Activated T-helper 1 cell treated with anti-CD3 and anti-CD28 coated beads, Interleukin-12 subunit alpha, Interleukin-12 subunit beta, Interleukin-2, Interleukin-4 antibody, amounts not matched to agents 30 ng/mL and 10 ng/mL and 1 ng/mL, durations not matched to agents 14 hours and 24 hours and 36 hours (primary cell): ENCODE results near the gene WDR5. TPM values are rescaled to one million over a fixed set of nuclear protein-coding genes. Genes with fewer than 3 reads are reported as not detected.

Source experiments
- DNase-seq: peaks from one replicate; pipeline ENCODE4 v3.0.0; 2021; ENCODE audit warnings: low spot score
- H3K27ac Mint-ChIP-seq: one replicate; pipeline ENCODE4 v1.8.0; 2021; ENCODE audit warnings: mild to moderate bottlenecking, mixed read lengths
- H3K27me3 Mint-ChIP-seq: one replicate; pipeline ENCODE4 v1.8.0; 2022; ENCODE audit warnings: mild to moderate bottlenecking, moderate library complexity, mixed read lengths; ENCODE audit not compliant: insufficient read depth
- H3K36me3 Mint-ChIP-seq: one replicate; pipeline ENCODE4 v1.8.0; 2021; ENCODE audit warnings: low read depth, mixed read lengths
- H3K4me1 Mint-ChIP-seq: one replicate; pipeline ENCODE4 v1.8.0; 2021; ENCODE audit warnings: low read depth, mixed read lengths
- H3K4me3 Mint-ChIP-seq: one replicate; pipeline ENCODE4 v1.8.0; 2021; ENCODE audit warnings: mild to moderate bottlenecking, moderate library complexity, mixed read lengths
- H3K9me3 Mint-ChIP-seq: one replicate; pipeline ENCODE4 v1.8.0; 2021; ENCODE audit warnings: mixed read lengths
- intact Hi-C: fragments of 100-400 bp; cut with micrococcal nuclease; formaldehyde crosslinking; loops from one replicate; pipeline ENCODE4 v1.15.1; 2024
- total RNA-seq: library from RNA; stranded (reverse); gene quantifications from 2 replicates; pipeline ENCODE4 v1.2.3, GENCODE V29; 2022

The WDR5 gene
- total RNA-seq, 1 donor from 2014 or later = 71.3 TPM

- H3K9me3 Mint-ChIP-seq = no peaks in the 10 kb centered on the region
- no peaks in the 10 kb centered on the region for H3K36me3 Mint-ChIP-seq
- H3K4me1 Mint-ChIP-seq = no peaks in the 10 kb centered on the region
- no peak for DNase-seq
- intact Hi-C loops = no loop called here
- H3K27ac Mint-ChIP-seq = no peak overlapping the region
- peaks cover 2% of the 10 kb centered on the region for H3K27me3 Mint-ChIP-seq
- H3K4me3 Mint-ChIP-seq = no peak overlapping the region
Observed at GRCh38 chr9:134175291-134175807, 39.5 kb downstream of the WDR5 start.

- no peaks in the 10 kb centered on the region for H3K9me3 Mint-ChIP-seq
- H3K36me3 Mint-ChIP-seq = no peaks in the 10 kb centered on the region
- DNase-seq = no peak
- no peak overlapping the region for H3K27ac Mint-ChIP-seq
- intact Hi-C loops = no loop called here
- H3K27me3 Mint-ChIP-seq = peaks cover 2% of the 10 kb centered on the region
- no peak overlapping the region for H3K4me3 Mint-ChIP-seq
- H3K4me1 Mint-ChIP-seq = no peaks in the 10 kb centered on the region
Observed at GRCh38 chr9:134175808-134176598, 40.1 kb downstream of the WDR5 start.

- Mint-ChIP-seq H3K27ac (no peak overlapping the region), H3K36me3 (no peaks in the 10 kb centered on the region), H3K4me3 (no peak overlapping the region), H3K27me3 (peaks cover 2% of the 10 kb centered on the region), H3K9me3 (no peaks in the 10 kb centered on the region), H3K4me1 (no peaks in the 10 kb centered on the region)
- intact Hi-C loops = no loop called here
- no peak for DNase-seq
Observed at GRCh38 chr9:134176599-134176968, 40.7 kb downstream of the WDR5 start.

GRCh38 chr9:134177186-134177585 is 41.3 kb downstream of the WDR5 start:
- Mint-ChIP-seq H3K27me3 (peaks cover 2% of the 10 kb centered on the region), H3K4me1 (peaks cover 6% of the 10 kb centered on the region), H3K9me3 (no peaks in the 10 kb centered on the region), H3K27ac (no peak overlapping the region), H3K36me3 (no peaks in the 10 kb centered on the region), H3K4me3 (no peak overlapping the region)
- intact Hi-C loops = no loop called here
- no peak for DNase-seq

- Mint-ChIP-seq H3K4me1 (peaks cover 12% of the 10 kb centered on the region), H3K27ac (no peak overlapping the region), H3K9me3 (peaks cover 6% of the 10 kb centered on the region), H3K27me3 (peaks cover 2% of the 10 kb centered on the region), H3K36me3 (no peaks in the 10 kb centered on the region), H3K4me3 (no peak overlapping the region)
- intact Hi-C loops = no loop called here
- DNase-seq = no peak
Observed at GRCh38 chr9:134177624-134178393, 41.9 kb downstream of the WDR5 start.

- Mint-ChIP-seq H3K4me3 (no peak overlapping the region), H3K27me3 (peaks cover 2% of the 10 kb centered on the region), H3K4me1 (peaks cover 12% of the 10 kb centered on the region), H3K27ac (no peak overlapping the region), H3K9me3 (peaks cover 8% of the 10 kb centered on the region), H3K36me3 (no peaks in the 10 kb centered on the region)
- intact Hi-C loops = no loop called here
- no peak for DNase-seq
Observed at GRCh38 chr9:134178394-134178767, 42.5 kb downstream of the WDR5 start.

- Mint-ChIP-seq H3K4me3 (no peak overlapping the region), H3K27ac (no peak overlapping the region), H3K9me3 (peaks cover 8% of the 10 kb centered on the region), H3K36me3 (no peaks in the 10 kb centered on the region), H3K4me1 (peaks cover 12% of the 10 kb centered on the region), H3K27me3 (peaks cover 2% of the 10 kb centered on the region)
- intact Hi-C loops = no loop called here
- DNase-seq = no peak
Observed at GRCh38 chr9:134178768-134179551, 43.1 kb downstream of the WDR5 start.

- H3K36me3 Mint-ChIP-seq = no peaks in the 10 kb centered on the region
- peaks cover 12% of the 10 kb centered on the region for H3K4me1 Mint-ChIP-seq
- peaks cover 8% of the 10 kb centered on the region for H3K9me3 Mint-ChIP-seq
- peaks cover 2% of the 10 kb centered on the region for H3K27me3 Mint-ChIP-seq
- H3K27ac Mint-ChIP-seq = no peak overlapping the region
- intact Hi-C loops = no loop called here
- no peak overlapping the region for H3K4me3 Mint-ChIP-seq
- no peak for DNase-seq
Observed at GRCh38 chr9:134179595-134179917, 43.7 kb downstream of the WDR5 start.

GRCh38 chr9:134179918-134180785 is 44.3 kb downstream of the WDR5 start:
- Mint-ChIP-seq H3K36me3 (no peaks in the 10 kb centered on the region), H3K27me3 (peaks cover 2% of the 10 kb centered on the region), H3K27ac (no peak overlapping the region), H3K4me1 (peaks cover 12% of the 10 kb centered on the region), H3K9me3 (peaks cover 8% of the 10 kb centered on the region), H3K4me3 (no peak overlapping the region)
- no peak for DNase-seq
- intact Hi-C loops = no loop called here

GRCh38 chr9:134180786-134181647 is 45.1 kb downstream of the WDR5 start:
- Mint-ChIP-seq H3K9me3 (peaks cover 8% of the 10 kb centered on the region), H3K4me1 (peaks cover 18% of the 10 kb centered on the region), H3K27me3 (peaks cover 2% of the 10 kb centered on the region), H3K27ac (no peak overlapping the region), H3K36me3 (no peaks in the 10 kb centered on the region), H3K4me3 (no peak overlapping the region)
- intact Hi-C loops = no loop called here
- DNase-seq = no peak

GRCh38 chr9:134181648-134182034 is 45.8 kb downstream of the WDR5 start:
- Mint-ChIP-seq H3K27me3 (peaks cover 2% of the 10 kb centered on the region), H3K4me1 (peaks cover 18% of the 10 kb centered on the region), H3K9me3 (peaks cover 8% of the 10 kb centered on the region), H3K36me3 (no peaks in the 10 kb centered on the region), H3K27ac (no peak overlapping the region), H3K4me3 (no peak overlapping the region)
- intact Hi-C loops = no loop called here
- DNase-seq = no peak
